ENCODE measurements around the gene BMP2K. TPM values are rescaled to one million over a fixed set of nuclear protein-coding genes. Genes with fewer than 3 reads are reported as not detected.

Gene BMP2K
- total and polyA plus RNA-seq, 2 of the 8 experiments (the other 6 are each of a cell fraction or from before 2014, with no cell fraction given): 15.6 to 24.1 TPM

DNA sequence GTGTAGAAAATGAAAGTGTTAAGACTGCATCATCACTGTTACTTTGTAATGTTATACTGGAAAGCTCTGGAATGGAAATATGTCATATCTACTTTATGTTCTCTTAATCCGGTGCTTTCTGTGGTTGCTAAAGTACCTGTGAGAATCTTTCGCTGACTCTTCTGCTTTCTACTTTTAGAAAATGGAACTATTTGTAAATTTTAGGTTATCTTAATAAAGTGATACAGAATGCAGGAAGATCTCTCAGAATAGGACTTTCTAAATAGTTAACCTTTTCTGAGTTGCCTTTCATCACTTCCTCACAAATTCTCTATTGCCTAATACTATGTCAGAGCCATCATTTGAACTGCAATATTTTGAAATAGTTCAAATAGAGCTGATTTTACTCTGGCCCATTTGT is 69.3 kb downstream of the BMP2K start:
- Histone ChIP-seq H2AFZ (ENCODE audit: low read length) (no peak overlapping the region), H3K79me2 (ENCODE audit: control insufficient read depth in 1 of 2, insufficient read depth in 2 of 2, low read length in 2 of 2) (no peaks in the 10 kb centered on the region), H3K79me1 (ENCODE audit: low read depth, low read length) (no peaks in the 10 kb centered on the region), H2BK120ac (replicated peaks; ENCODE audit: low read depth, low read length) (no peak overlapping the region), H2BK15ac (ENCODE audit: low read length) (no peak overlapping the region), H3K36me3 (ENCODE audit: control insufficient read depth in 2 of 4, insufficient read depth in 4 of 4, low read length in 3 of 4) (peaks cover 0 to 3% (median 0%) of the 10 kb centered on the region in 4 experiments; a peak in 1 of 8 replicates), H2BK12ac (ENCODE audit: low read depth, low read length) (no peak overlapping the region), H3K27me3 (replicated peaks in 1 of 4; ENCODE audit: control insufficient read depth in 3 of 4, extremely low read depth in 1 of 4, insufficient read depth in 3 of 4, low read length in 3 of 4) (no peaks in the 10 kb centered on the region), H4K8ac (ENCODE audit: extremely low read depth, insufficient read depth, low read length) (no peak overlapping the region), H4K91ac (replicated peaks; ENCODE audit: insufficient read length, low read length) (no peak overlapping the region), H3K27ac (ENCODE audit: low read depth, low read length) (no peak overlapping the region), H4K5ac (ENCODE audit: insufficient read length, low read depth, low read length) (no peak overlapping the region), H3K9me3 (ENCODE audit: insufficient read depth in 2 of 2, low read depth in 1 of 2, low read length in 1 of 2) (no peaks in the 10 kb centered on the region), H2BK20ac (ENCODE audit: low read length) (no peak overlapping the region), H3K23me2 (ENCODE audit: low read depth, low read length) (no peaks in the 10 kb centered on the region), H2BK5ac (ENCODE audit: low read depth, low read length) (no peak overlapping the region), H3K4me1 (replicated peaks in 1 of 4; ENCODE audit: control insufficient read depth in 3 of 4, insufficient read depth in 4 of 4, low read length in 3 of 4) (no peaks in the 10 kb centered on the region), H3K18ac (ENCODE audit: extremely low read depth, low read length) (no peak overlapping the region), H3K4ac (replicated peaks; ENCODE audit: insufficient read length, low read depth, low read length) (no peak overlapping the region), H3K4me3 (ENCODE audit: extremely low read depth in 1 of 4, insufficient read depth in 2 of 4, low read depth in 3 of 4, low read length in 4 of 4) (no peak overlapping the region), H2AK5ac (ENCODE audit: low read depth, low read length) (no peak overlapping the region), H3K14ac (ENCODE audit: insufficient read length) (no peak overlapping the region), H3K56ac (replicated peaks; ENCODE audit: insufficient read length, low read depth, low read length) (no peak overlapping the region), H3K4me2 (ENCODE audit: insufficient read depth in 1 of 2, low read depth in 2 of 2, low read length in 2 of 2) (no peak overlapping the region), H3K9ac (replicated peaks in 1 of 4; ENCODE audit: extremely low read depth in 1 of 4, low read depth in 3 of 4, low read length in 3 of 4) (no peak overlapping the region), H3K23ac (ENCODE audit: insufficient read length) (no peak overlapping the region), H4K20me1 (replicated peaks in 1 of 2; ENCODE audit: control insufficient read depth in 1 of 2, insufficient read depth in 2 of 2, low read length in 2 of 2) (peaks cover 0 to 2% of the 10 kb centered on the region in 2 experiments)
- no peak for FAIRE-seq
- 90% methylated on average over 2 of the region's 2 CpGs; no CpG with 5 or more reads in 1 of the 2 experiments for WGBS, 2 experiments (ENCODE audit: extremely low coverage in 1 of 2, insufficient coverage in 1 of 2, insufficient read length in 1 of 2, insufficient replicate concordance in 2 of 2, low coverage in 1 of 2, low lambda C conversion rate in 2 of 2, missing lambda C conversion rate in 1 of 2)
- CTCF ChIA-PET (ENCODE audit: partially characterized antibody): interaction anchor here (0.9 kb wide), 1 partner anchor 64 kb away, joined by 5 read pairs; no protein-coding TSS in a partner anchor
- DNase-seq (ENCODE audit: low read depth in 1 of 2, low spot score in 2 of 2): no peak
- no peak for TF ChIP-seq BACH1 (IDR thresholded peaks at IDR 0.05; ENCODE audit: low read length)
- TF ChIP-seq RNF2 (IDR thresholded peaks at IDR 0.05; ENCODE audit: borderline replicate concordance, low read depth, low read length, missing control alignments, poor library complexity, severe bottlenecking): no peak
- no peak for TF ChIP-seq POLR2AphosphoS5 (IDR thresholded peaks at IDR 0.05; ENCODE audit: low read depth, low read length)
- no peak for TF ChIP-seq RFX5 (IDR thresholded peaks at IDR 0.05; ENCODE audit: borderline replicate concordance, low read depth, low read length)
- POLR2A ChIA-PET (ENCODE audit: partially characterized antibody): no interaction called here
